SK-N-SH treated with all-trans-retinoic acid at 6 μM for 48 hours (cell line): ENCODE measurements around the gene DLG3.

ENCODE experiments used
- BACH2 ChIP-seq: fragments of 250-450 bp; sonication (Bioruptor Pico); IDR thresholded peaks from 2 replicates; pipeline ENCODE4 v1.9.0; 2021; ENCODE audit warnings: mild to moderate bottlenecking, borderline replicate concordance
- PATZ1 ChIP-seq: fragments of 250-450 bp; sonication (Bioruptor Pico); IDR thresholded peaks from 2 replicates; pipeline ENCODE4 v1.8.0; 2020; ENCODE audit warnings: mild to moderate bottlenecking, moderate library complexity, borderline replicate concordance
- ZFP30 ChIP-seq: fragments of 450-650 bp; formaldehyde crosslinking; IDR thresholded peaks from 2 replicates; pipeline ENCODE4 v1.5.0; 2022; ENCODE audit warnings: mild to moderate bottlenecking, moderate library complexity
- TF ChIP-seq, protein P1 (sequence below): fragments of 250-450 bp; sonication (Bioruptor Pico); IDR thresholded peaks from 2 replicates; pipeline ENCODE4 v1.5.0; 2020; ENCODE audit warnings: mild to moderate bottlenecking, moderate library complexity

- TF ChIP-seq, protein P1, sequence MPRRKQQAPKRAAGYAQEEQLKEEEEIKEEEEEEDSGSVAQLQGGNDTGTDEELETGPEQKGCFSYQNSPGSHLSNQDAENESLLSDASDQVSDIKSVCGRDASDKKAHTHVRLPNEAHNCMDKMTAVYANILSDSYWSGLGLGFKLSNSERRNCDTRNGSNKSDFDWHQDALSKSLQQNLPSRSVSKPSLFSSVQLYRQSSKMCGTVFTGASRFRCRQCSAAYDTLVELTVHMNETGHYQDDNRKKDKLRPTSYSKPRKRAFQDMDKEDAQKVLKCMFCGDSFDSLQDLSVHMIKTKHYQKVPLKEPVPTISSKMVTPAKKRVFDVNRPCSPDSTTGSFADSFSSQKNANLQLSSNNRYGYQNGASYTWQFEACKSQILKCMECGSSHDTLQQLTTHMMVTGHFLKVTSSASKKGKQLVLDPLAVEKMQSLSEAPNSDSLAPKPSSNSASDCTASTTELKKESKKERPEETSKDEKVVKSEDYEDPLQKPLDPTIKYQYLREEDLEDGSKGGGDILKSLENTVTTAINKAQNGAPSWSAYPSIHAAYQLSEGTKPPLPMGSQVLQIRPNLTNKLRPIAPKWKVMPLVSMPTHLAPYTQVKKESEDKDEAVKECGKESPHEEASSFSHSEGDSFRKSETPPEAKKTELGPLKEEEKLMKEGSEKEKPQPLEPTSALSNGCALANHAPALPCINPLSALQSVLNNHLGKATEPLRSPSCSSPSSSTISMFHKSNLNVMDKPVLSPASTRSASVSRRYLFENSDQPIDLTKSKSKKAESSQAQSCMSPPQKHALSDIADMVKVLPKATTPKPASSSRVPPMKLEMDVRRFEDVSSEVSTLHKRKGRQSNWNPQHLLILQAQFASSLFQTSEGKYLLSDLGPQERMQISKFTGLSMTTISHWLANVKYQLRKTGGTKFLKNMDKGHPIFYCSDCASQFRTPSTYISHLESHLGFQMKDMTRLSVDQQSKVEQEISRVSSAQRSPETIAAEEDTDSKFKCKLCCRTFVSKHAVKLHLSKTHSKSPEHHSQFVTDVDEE (CRISPR knock-in tag): no peak
- no peak for TF ChIP-seq ZFP30 (CRISPR knock-in tag)
- no peak for TF ChIP-seq PATZ1 (CRISPR knock-in tag)
- TF ChIP-seq BACH2 (CRISPR knock-in tag): no peak
Observed at GRCh38 chrX:70466968-70467367, 22.3 kb downstream of the DLG3 start.
